H1 (cell line): Measurements from ENCODE around the gene NLRC5. TPM values are rescaled to one million over a fixed set of nuclear protein-coding genes. Genes with fewer than 3 reads are reported as not detected.

Source experiments
- CTCF ChIA-PET: fragments of 300-600 bp; sonication (Branson Sonifier 250); formaldehyde crosslinking; loops from one replicate; lab custom pipeline; 2021; ENCODE audit not compliant: partially characterized antibody; lab: Charles Lee
- POLR2A ChIA-PET: fragments of 300-600 bp; sonication (Branson Sonifier 250); formaldehyde crosslinking; loops from one replicate; lab custom pipeline; 2021; ENCODE audit warnings: inconsistent platforms; ENCODE audit not compliant: partially characterized antibody; lab: Charles Lee
- DNase-seq, 2 experiments: peaks; one replicate each; pipeline versions ENCODE4 v3.0.0 to v3.0.0-alpha.2; 2010 to 2022; ENCODE audit warnings: low spot score in 2 of 2, low read depth in 1 of 2, mixed read lengths in 1 of 2
- FAIRE-seq: peaks from 2 replicates; lab custom pipeline; 2011; peaks lifted over from hg19 to GRCh38; lab: Jason Lieb, UNC
- H2AFZ ChIP-seq: 2 replicates; pipeline ENCODE4 v1.8.1; 2012; ENCODE audit warnings: low read length, inconsistent platforms
- H2AK5ac ChIP-seq: 2 replicates; pipeline ENCODE4 v1.6.1; 2013; ENCODE audit warnings: low read depth, low read length
- H2BK120ac ChIP-seq: replicated peaks from 2 replicates; pipeline ENCODE3; 2013; ENCODE audit warnings: low read depth, low read length, inconsistent platforms
- H2BK12ac ChIP-seq: 2 replicates; pipeline ENCODE4 v1.6.1; 2013; ENCODE audit warnings: low read depth, low read length
- H2BK15ac ChIP-seq: 2 replicates; pipeline ENCODE4 v1.6.1; 2013; ENCODE audit warnings: low read length
- H2BK20ac ChIP-seq: 2 replicates; pipeline ENCODE4 v1.6.1; 2013; ENCODE audit warnings: low read length
- H2BK5ac ChIP-seq: 2 replicates; pipeline ENCODE4 v1.6.1; 2013; ENCODE audit warnings: low read depth, low read length
- H3K14ac ChIP-seq: 2 replicates; pipeline ENCODE4 v1.6.1; 2013; ENCODE audit warnings: inconsistent platforms; ENCODE audit not compliant: insufficient read length
- H3K18ac ChIP-seq: 2 replicates; pipeline ENCODE4 v1.6.1; 2013; ENCODE audit warnings: low read length; ENCODE audit errors: extremely low read depth
- H3K23ac ChIP-seq: 2 replicates; pipeline ENCODE4 v1.6.1; 2013; ENCODE audit warnings: inconsistent platforms; ENCODE audit not compliant: insufficient read length
- H3K23me2 ChIP-seq: 2 replicates; pipeline ENCODE4 v1.6.1; 2013; ENCODE audit warnings: low read depth, low read length
- H3K27ac ChIP-seq: 2 replicates; pipeline ENCODE4 v1.6.1; 2011; ENCODE audit warnings: low read depth, low read length, inconsistent platforms
- H3K27me3 ChIP-seq, 4 experiments: replicated peaks in 1 of 4; 1 replicate in 1 of 4; 2 replicates in 3 of 4; pipeline versions ENCODE4 v1.6.1 to v1.8.1; 2011 to 2013; ENCODE audit warnings: low read length in 3 of 4, mild to moderate bottlenecking in 3 of 4, inconsistent platforms in 2 of 4, mixed read lengths in 2 of 4, moderate library complexity in 1 of 4; ENCODE audit not compliant: control insufficient read depth in 3 of 4, insufficient read depth in 3 of 4; ENCODE audit errors: extremely low read depth in 1 of 4
- H3K36me3 ChIP-seq, 4 experiments: 2 replicates each; pipeline versions ENCODE4 v1.6.1 to v1.8.1; 2011 to 2013; ENCODE audit warnings: mild to moderate bottlenecking in 4 of 4, low read length in 3 of 4, moderate library complexity in 2 of 4, control low read depth in 1 of 4, inconsistent platforms in 1 of 4; ENCODE audit not compliant: insufficient read depth in 4 of 4, control insufficient read depth in 2 of 4
- H3K4ac ChIP-seq: replicated peaks from 2 replicates; pipeline ENCODE3; 2013; ENCODE audit warnings: low read length, low read depth, mixed read lengths, inconsistent platforms; ENCODE audit not compliant: insufficient read length
- H3K4me1 ChIP-seq, 4 experiments: replicated peaks in 1 of 4; 1 replicate in 1 of 4; 2 replicates in 3 of 4; pipeline versions ENCODE4 v1.6.1 to v1.8.1; 2011 to 2013; ENCODE audit warnings: low read length in 3 of 4, inconsistent platforms in 2 of 4, mixed read lengths in 1 of 4; ENCODE audit not compliant: insufficient read depth in 4 of 4, control insufficient read depth in 3 of 4
- H3K4me2 ChIP-seq, 2 experiments: 2 replicates each; pipeline versions ENCODE4 v1.6.1 to v1.8.1; 2011 to 2013; ENCODE audit warnings: low read depth in 2 of 2, low read length in 2 of 2, control low read depth in 1 of 2, inconsistent platforms in 1 of 2, mild to moderate bottlenecking in 1 of 2; ENCODE audit not compliant: insufficient read depth in 1 of 2
- H3K4me3 ChIP-seq, 4 experiments: fragments of 200-600, 300-600 bp in 1 of 4; sonication (generic), shearing (Covaris generic), sonication (Bioruptor Twin) in 1 of 4; 2 replicates each; pipeline versions ENCODE4 v1.5.1 to v1.8.1; 2011 to 2016; ENCODE audit warnings: low read length in 4 of 4, low read depth in 3 of 4, control low read depth in 2 of 4, inconsistent platforms in 2 of 4, mild to moderate bottlenecking in 2 of 4, mixed read lengths in 1 of 4, moderate library complexity in 1 of 4; ENCODE audit not compliant: insufficient read depth in 2 of 4; ENCODE audit errors: extremely low read depth in 1 of 4
- H3K56ac ChIP-seq: replicated peaks from 2 replicates; pipeline ENCODE3; 2013; ENCODE audit warnings: low read depth, mild to moderate bottlenecking, mixed read lengths, low read length, inconsistent platforms; ENCODE audit not compliant: insufficient read length
- H3K79me1 ChIP-seq: 2 replicates; pipeline ENCODE4 v1.6.1; 2013; ENCODE audit warnings: low read depth, low read length, control low read depth
- H3K79me2 ChIP-seq, 2 experiments: 2 replicates each; pipeline versions ENCODE4 v1.6.1 to v1.8.1; 2012 to 2013; ENCODE audit warnings: low read length in 2 of 2, mild to moderate bottlenecking in 2 of 2, inconsistent platforms in 1 of 2; ENCODE audit not compliant: insufficient read depth in 2 of 2, control insufficient read depth in 1 of 2
- H3K9ac ChIP-seq, 4 experiments: replicated peaks in 1 of 4; 1 replicate in 1 of 4; 2 replicates in 3 of 4; pipeline versions ENCODE4 v1.6.1 to v1.8.1; 2011 to 2013; ENCODE audit warnings: low read depth in 3 of 4, low read length in 3 of 4, control low read depth in 2 of 4, mild to moderate bottlenecking in 2 of 4, moderate library complexity in 2 of 4, inconsistent platforms in 1 of 4; ENCODE audit errors: extremely low read depth in 1 of 4
- H3K9me3 ChIP-seq, 2 experiments: 2 replicates each; pipeline versions ENCODE4 v1.6.1 to v1.8.1; 2012 to 2013; ENCODE audit warnings: mild to moderate bottlenecking in 2 of 2, moderate library complexity in 2 of 2, control low read depth in 1 of 2, inconsistent platforms in 1 of 2, low read depth in 1 of 2, low read length in 1 of 2, mixed read lengths in 1 of 2; ENCODE audit not compliant: insufficient read depth in 2 of 2
- H4K20me1 ChIP-seq, 2 experiments: replicated peaks in 1 of 2; 2 replicates each; pipeline versions ENCODE3 to v1.8.1; 2011 to 2013; ENCODE audit warnings: inconsistent platforms in 2 of 2, low read length in 2 of 2, mild to moderate bottlenecking in 1 of 2; ENCODE audit not compliant: insufficient read depth in 2 of 2, control insufficient read depth in 1 of 2
- H4K5ac ChIP-seq: 2 replicates; pipeline ENCODE4 v1.6.1; 2013; ENCODE audit warnings: low read length, low read depth, mixed read lengths, inconsistent platforms; ENCODE audit not compliant: insufficient read length
- H4K8ac ChIP-seq: 2 replicates; pipeline ENCODE4 v1.8.0; 2013; ENCODE audit warnings: mild to moderate bottlenecking, moderate library complexity, low read length, inconsistent platforms; ENCODE audit not compliant: insufficient read depth; ENCODE audit errors: extremely low read depth
- H4K91ac ChIP-seq: replicated peaks from 2 replicates; pipeline ENCODE3; 2013; ENCODE audit warnings: low read length, mixed read lengths, inconsistent platforms; ENCODE audit not compliant: insufficient read length
- EP300 ChIP-seq, 2 experiments: IDR thresholded peaks; 1 replicate in 1 of 2; 2 replicates in 1 of 2; pipeline ENCODE4 v1.6.1; 2011 to 2012; ENCODE audit warnings: low read depth in 2 of 2, low read length in 2 of 2, mild to moderate bottlenecking in 2 of 2, borderline replicate concordance in 1 of 2, inconsistent platforms in 1 of 2, moderate library complexity in 1 of 2
- GTF2F1 ChIP-seq: IDR thresholded peaks from 2 replicates; pipeline ENCODE4 v1.6.1; 2012; ENCODE audit warnings: low read depth, low read length, improper control_type of control experiment, borderline replicate concordance
- TEAD4 ChIP-seq: IDR thresholded peaks from 2 replicates; pipeline ENCODE4 v1.6.1; 2012; ENCODE audit warnings: low read depth, low read length, inconsistent platforms, mixed read lengths
- WGBS, 2 experiments: shearing (Covaris generic) in 1 of 2; methylation state at CpG; one replicate each; pipeline versions ENCODE4 v1.1.6 to v1.1.7; 2013 to 2015; ENCODE audit warnings: low lambda C conversion rate in 2 of 2, mixed read lengths in 2 of 2, inconsistent platforms in 1 of 2, low coverage in 1 of 2, missing lambda C conversion rate in 1 of 2; ENCODE audit not compliant: insufficient replicate concordance in 2 of 2, insufficient coverage in 1 of 2, insufficient read length in 1 of 2; ENCODE audit errors: extremely low coverage in 1 of 2, missing lambda C conversion rate in 1 of 2; 5-methylcytosine and 5-hydroxymethylcytosine counted together
- polyA plus RNA-seq, 7 experiments: library from polyadenylated mRNA; depleted of rRNA in 3 of 7; stranded (reverse) in 5 of 7; unstranded in 2 of 7; fragments of >200 nt in 5 of 7; fragments of 200-250 nt in 2 of 7; gene quantifications; 1 replicate in 5 of 7; 2 replicates in 1 of 7; 4 replicates in 1 of 7; pipeline versions ENCODE4 v1.2.1 to v1.2.3, GENCODE V29; 2011 to 2013; ENCODE audit warnings: missing spikeins in 2 of 7, mixed read lengths in 2 of 7
- total RNA-seq: library from RNA; stranded (reverse); fragmentation: NEBNext Ultra II Directional; extraction: Animal tissue kit (Norgen Biotek cat#: 25700); gene quantifications from 2 replicates; pipeline ENCODE4 v1.2.1, GENCODE V29; 2021

NLRC5 gene
- total and polyA plus RNA-seq, 2 of the 8 experiments (the other 6 are each of a cell fraction or from before 2014, with no cell fraction given), result 2.2 to 3.2 TPM

DNA sequence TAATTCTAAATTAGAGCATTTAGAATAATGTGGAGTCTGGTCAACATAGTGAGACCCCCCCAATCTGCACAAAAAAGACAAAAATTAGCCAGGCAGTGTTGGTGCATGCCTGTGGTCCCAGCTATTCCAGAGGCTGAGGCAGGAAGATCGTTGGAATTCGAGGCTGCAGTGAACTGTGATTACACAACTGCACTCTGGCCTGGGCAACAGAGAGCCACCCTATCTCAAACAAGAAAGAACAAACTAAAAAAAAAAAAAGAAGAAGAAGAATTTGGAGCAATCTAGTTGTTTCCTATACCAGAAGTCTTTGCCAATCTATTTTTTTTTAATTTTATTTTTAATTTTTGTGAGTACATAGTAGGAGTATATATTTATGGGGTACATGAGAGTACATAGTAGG lies 21.6 kb upstream of the NLRC5 start:
- H2BK15ac ChIP-seq, result no peak overlapping the region
- no peak overlapping the region for H2BK20ac ChIP-seq
- peaks cover 0 to 2% (median 1%) of the 10 kb centered on the region in 4 experiments; a peak in 4 of 7 replicates for H3K4me1 ChIP-seq
- TF ChIP-seq TEAD4, result no peak
- no peak for TF ChIP-seq EP300 (IDR thresholded peaks at IDR 0.05; ENCODE audit: borderline replicate concordance in 1 of 2, low read depth in 2 of 2, low read length in 2 of 2)
- no peak for TF ChIP-seq GTF2F1
- H2BK12ac ChIP-seq, result no peak overlapping the region
- H4K8ac ChIP-seq, result no peak overlapping the region
- H2AK5ac ChIP-seq, result no peak overlapping the region
- WGBS, 2 experiments, result 91% methylated on average over 2 of the region's 2 CpGs; no CpG with 5 or more reads in 1 of the 2 experiments
- POLR2A ChIA-PET, result interaction anchor here (1.1 to 1.2 kb wide), 2 partner anchors 8 to 22 kb away, joined by 3 read pairs; partner anchors contain the start of gene NLRC5
- no peak overlapping the region for H3K14ac ChIP-seq
- H4K20me1 ChIP-seq, result no peaks in the 10 kb centered on the region
- DNase-seq, result no peak
- H3K56ac ChIP-seq, result no peak overlapping the region
- H3K23me2 ChIP-seq, result no peaks in the 10 kb centered on the region
- no peaks in the 10 kb centered on the region; a peak in 1 of 7 replicates for H3K27me3 ChIP-seq
- H2BK120ac ChIP-seq, result no peak overlapping the region
- H3K18ac ChIP-seq, result no peak overlapping the region
- no peak overlapping the region for H3K4me2 ChIP-seq
- H2AFZ ChIP-seq, result no peak overlapping the region
- no peak for FAIRE-seq
- H3K79me2 ChIP-seq, result no peaks in the 10 kb centered on the region
- no peak overlapping the region for H2BK5ac ChIP-seq
- H3K9me3 ChIP-seq, result no peaks in the 10 kb centered on the region
- H3K79me1 ChIP-seq, result no peaks in the 10 kb centered on the region
- H3K27ac ChIP-seq, result no peak overlapping the region
- no peak overlapping the region for H3K9ac ChIP-seq
- CTCF ChIA-PET, result interaction anchor here (0.7 to 8.2 kb wide), 6 partner anchors 16 to 152 kb away, joined by 3 to 75 read pairs (median 6); no protein-coding TSS in a partner anchor
- no peak overlapping the region for H3K4ac ChIP-seq
- H3K4me3 ChIP-seq, result no peak overlapping the region
- H4K5ac ChIP-seq, result no peak overlapping the region
- no peaks in the 10 kb centered on the region for H3K36me3 ChIP-seq
- H3K23ac ChIP-seq, result no peak overlapping the region
- H4K91ac ChIP-seq, result no peak overlapping the region
